ENCODE measurements around the gene SPOCK1. TPM values are rescaled to one million over a fixed set of nuclear protein-coding genes. Genes with fewer than 3 reads are reported as not detected.

The SPOCK1 gene
- polyA plus RNA-seq, 6 donors from 2014 or later, result not detected

DNA sequence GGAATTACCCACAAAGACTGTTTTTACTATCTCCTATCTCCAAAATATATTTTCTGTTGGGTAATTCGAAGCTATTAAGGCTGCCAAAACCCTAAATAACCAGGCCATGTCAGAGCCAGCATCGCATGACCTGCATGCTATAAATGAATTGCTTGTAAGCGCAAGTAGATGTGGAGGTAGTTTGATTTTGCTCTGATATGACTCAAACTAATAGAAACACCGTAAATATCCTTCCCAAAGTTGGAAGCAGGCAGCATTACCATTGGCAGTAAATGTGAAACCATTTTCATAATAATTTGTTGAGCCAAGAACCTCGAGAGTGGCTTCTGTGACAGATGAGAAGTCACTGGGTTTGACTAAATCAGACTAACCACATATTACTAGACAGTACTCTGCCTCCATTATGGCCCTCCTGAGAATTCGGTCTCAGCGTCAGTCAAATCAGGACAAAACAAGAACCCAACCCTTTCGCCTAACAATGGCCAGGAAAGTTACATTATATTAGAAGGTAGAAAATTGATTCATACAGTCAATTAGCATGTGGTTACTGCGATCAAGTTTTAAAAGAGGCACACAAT is 289.8 kb downstream of the SPOCK1 start:
- H3K27me3 Mint-ChIP-seq, result peaks cover 5 to 26% (median 10%) of the 10 kb centered on the region in 3 donors
- no peak overlapping the region for H3K27ac Mint-ChIP-seq
- peaks cover 0 to 10% (median 5%) of the 10 kb centered on the region in 7 donors for H3K9me3 Mint-ChIP-seq

DNA sequence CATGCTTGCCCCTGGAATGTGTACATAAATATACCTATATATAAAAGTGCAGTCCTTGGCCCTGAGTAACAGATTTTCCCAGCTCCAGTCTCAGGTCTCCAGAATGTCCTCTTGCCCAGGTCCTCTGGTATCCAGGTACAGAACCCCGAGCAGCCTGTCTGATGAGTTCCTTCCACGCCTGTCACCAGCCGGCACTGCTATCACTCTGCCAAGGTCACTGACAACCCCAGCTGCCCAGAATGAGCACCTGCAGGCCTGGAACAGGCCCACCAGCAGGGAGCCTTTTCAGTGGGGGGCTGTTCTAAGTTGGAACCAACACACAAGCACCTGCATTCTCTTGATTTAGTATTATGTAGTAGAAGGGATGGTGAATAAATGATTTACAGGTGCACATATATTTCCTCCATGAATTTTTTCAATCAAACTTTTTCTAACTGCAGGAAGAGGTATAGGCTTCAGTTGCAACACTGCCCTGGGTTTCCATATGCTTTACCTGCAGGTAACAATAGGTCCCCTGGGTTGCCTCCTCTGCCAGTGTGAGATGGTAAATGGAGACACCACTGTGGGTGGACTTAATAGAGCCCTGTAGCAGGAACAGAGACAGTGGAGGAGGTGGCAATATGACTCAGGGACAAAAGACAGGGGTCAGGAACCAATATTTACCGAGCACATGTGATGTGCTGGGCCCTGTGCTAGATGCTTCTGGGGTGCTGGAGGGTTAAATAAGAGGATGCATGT is 291.9 kb downstream of the SPOCK1 start:
- Mint-ChIP-seq H3K4me3 (no peak overlapping the region), H3K9me3 (peaks cover 0 to 10% (median 5%) of the 10 kb centered on the region in 7 donors), H3K27ac (no peak overlapping the region), H3K27me3 (peaks cover 5 to 26% (median 11%) of the 10 kb centered on the region in 3 donors), H3K36me3 (no peaks in the 10 kb centered on the region), H3K4me1 (no peaks in the 10 kb centered on the region)
- no peak for DNase-seq
- no peak for ATAC-seq (ENCODE audit: low read depth in 2 of 2)

More for the DNA sequence above, 289.8 kb downstream of the SPOCK1 start:
- no peak for ATAC-seq (ENCODE audit: low read depth in 2 of 2)
- Mint-ChIP-seq H3K4me1 (no peaks in the 10 kb centered on the region), H3K36me3 (no peaks in the 10 kb centered on the region), H3K4me3 (no peak overlapping the region)
- no peak for DNase-seq

DNA sequence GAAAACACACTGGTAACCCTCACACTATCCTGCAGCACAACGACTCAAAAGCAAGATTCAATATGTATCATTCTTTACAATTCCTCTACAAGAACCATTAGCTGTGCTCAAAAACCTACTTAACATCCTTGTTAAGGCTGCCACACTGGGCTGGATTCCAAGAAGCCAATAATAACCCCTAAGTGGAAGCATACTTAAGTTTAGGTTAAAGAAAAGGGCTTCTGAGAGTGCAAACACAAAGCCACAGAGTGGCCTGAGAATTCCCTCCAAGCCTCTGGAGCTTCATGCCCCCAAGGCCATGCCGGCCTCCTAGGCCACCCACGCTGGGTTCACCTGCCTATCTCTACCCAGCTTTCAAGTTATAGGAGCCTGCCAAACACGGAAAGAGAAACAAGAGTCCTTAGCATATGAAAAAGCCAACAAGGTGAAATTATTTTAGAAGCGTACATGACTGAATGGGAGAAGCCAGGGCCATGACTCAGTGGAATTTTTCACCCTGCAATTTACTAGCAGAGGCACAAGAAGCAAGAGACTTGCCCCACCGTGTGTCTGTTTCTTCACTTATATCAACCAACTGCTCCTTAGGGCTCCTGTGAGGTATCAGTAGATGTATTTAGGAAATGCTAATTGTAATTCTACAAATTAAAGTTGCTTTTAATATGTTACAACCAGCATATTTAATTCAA is 293.0 kb downstream of the SPOCK1 start:
- no peaks in the 10 kb centered on the region for H3K4me1 Mint-ChIP-seq
- peaks cover 2 to 26% (median 11%) of the 10 kb centered on the region in 3 donors for H3K27me3 Mint-ChIP-seq
- H3K9me3 Mint-ChIP-seq, result peaks cover 0 to 10% (median 5%) of the 10 kb centered on the region in 7 donors
- no peak overlapping the region for H3K27ac Mint-ChIP-seq
- H3K4me3 Mint-ChIP-seq, result no peak overlapping the region
- ATAC-seq (ENCODE audit: low read depth in 2 of 2), result no peak
- no peak for DNase-seq
- no peaks in the 10 kb centered on the region for H3K36me3 Mint-ChIP-seq

DNA sequence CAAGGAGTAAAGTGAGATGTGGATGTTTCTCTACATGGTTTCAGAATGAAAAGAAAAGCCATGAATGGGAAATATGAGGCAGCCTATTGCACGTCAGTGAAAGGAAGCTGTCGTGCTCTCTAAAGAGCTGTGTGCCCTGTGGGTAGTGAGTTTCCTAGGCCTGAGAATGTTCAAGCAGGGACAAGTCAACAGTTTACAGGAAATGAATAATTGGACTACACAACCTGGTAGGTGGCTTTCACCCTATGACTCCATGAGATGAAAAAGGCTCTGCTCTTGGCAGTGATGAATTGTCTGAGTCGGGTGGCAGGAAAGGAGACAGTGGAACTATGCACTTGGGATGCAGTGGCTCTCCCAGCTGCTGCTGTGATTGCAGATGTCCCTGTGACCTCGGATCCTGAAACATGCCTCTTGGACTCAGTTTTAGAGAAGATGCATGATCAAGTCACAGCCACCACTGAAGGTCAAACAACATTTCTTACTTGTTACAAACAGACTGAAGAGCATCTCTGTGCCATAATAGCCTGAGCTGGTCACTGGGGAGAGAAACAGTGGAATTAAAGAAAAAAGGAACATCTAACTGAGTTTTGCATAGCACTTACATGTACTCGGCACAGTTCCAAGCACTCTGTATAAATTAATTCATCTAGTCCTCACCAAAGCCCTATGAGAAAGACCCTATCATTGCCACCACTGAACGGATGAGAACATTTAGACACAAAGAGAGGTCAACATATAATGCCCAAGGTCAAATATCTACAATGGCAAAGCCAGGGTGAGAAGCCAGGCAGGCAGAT is 293.7 kb downstream of the SPOCK1 start:
- H3K4me3 Mint-ChIP-seq, result no peak overlapping the region
- ATAC-seq (ENCODE audit: low read depth in 2 of 2) (no peak), DNase-seq (no peak)
- no peaks in the 10 kb centered on the region for H3K36me3 Mint-ChIP-seq
- peaks cover 0 to 26% (median 11%) of the 10 kb centered on the region in 3 donors for H3K27me3 Mint-ChIP-seq
- peak overlapping the region in 1 of 6 donors; percentile 47 for H3K27ac Mint-ChIP-seq
- no peaks in the 10 kb centered on the region for H3K4me1 Mint-ChIP-seq
- H3K9me3 Mint-ChIP-seq, result peaks cover 0 to 10% (median 5%) of the 10 kb centered on the region in 7 donors

DNA sequence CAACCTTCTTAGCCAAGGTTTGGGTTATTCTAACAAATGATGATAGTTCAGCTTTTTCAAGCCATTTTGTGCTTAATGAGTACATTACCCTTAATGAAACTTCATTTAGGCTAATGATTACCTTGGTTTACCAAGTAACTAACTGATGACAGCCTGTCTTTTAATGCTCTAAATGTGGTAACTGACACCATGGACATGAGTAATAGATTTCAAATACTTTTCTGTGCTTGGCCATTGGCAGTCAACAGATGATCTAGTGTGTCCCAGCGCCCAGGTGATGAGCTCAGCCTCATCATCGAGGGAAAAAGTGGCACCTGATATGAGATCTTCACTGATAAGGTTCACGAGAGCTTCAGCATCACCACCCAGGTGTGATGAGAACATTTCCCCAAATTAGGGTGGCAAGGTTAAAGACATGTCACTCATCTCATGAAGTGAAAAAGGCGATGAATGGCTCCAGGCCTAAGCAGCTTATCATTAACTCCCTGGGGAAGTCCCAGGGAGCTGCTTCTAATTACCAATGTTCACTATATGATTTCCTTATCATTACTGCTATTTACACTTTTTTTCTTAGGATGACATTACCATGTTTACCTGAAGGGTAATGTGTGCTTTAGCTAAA is 296.0 kb downstream of the SPOCK1 start:
- peaks cover 0 to 30% (median 22%) of the 10 kb centered on the region in 3 donors for H3K27me3 Mint-ChIP-seq
- no peak for ATAC-seq (ENCODE audit: low read depth in 2 of 2)

DNA sequence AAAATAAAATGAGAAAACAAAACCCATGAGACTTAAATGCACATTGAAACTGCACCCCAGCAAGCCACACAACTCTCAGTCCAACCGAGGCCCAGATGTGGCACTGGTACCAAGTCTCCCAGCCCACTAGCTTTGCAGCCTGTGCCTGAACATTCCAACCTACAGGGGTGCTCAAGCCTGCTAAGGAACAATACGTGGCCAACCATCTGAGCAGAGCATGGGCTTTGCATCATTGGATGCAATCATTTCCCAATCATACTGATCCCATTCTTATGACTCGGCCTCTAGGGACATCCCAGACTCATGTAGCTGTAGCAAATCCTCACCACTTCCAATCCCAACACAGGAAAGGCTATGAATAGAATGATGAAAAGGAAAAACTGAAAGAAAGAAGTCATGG is 297.2 kb downstream of the SPOCK1 start:
- DNase-seq (no peak), ATAC-seq (ENCODE audit: low read depth in 2 of 2) (no peak)
- H3K9me3 Mint-ChIP-seq, result peaks cover 0 to 12% (median 0%) of the 10 kb centered on the region in 7 donors
- no peaks in the 10 kb centered on the region for H3K36me3 Mint-ChIP-seq
- H3K27ac Mint-ChIP-seq, result no peak overlapping the region
- H3K27me3 Mint-ChIP-seq, result peaks cover 0 to 27% (median 22%) of the 10 kb centered on the region in 3 donors
- no peak overlapping the region for H3K4me3 Mint-ChIP-seq
- no peaks in the 10 kb centered on the region for H3K4me1 Mint-ChIP-seq

More for the DNA sequence above, 296.0 kb downstream of the SPOCK1 start:
- Mint-ChIP-seq H3K4me3 (no peak overlapping the region), H3K4me1 (no peaks in the 10 kb centered on the region), H3K36me3 (no peaks in the 10 kb centered on the region), H3K9me3 (peaks cover 0 to 12% (median 5%) of the 10 kb centered on the region in 7 donors), H3K27ac (no peak overlapping the region)
- no peak for DNase-seq

DNA sequence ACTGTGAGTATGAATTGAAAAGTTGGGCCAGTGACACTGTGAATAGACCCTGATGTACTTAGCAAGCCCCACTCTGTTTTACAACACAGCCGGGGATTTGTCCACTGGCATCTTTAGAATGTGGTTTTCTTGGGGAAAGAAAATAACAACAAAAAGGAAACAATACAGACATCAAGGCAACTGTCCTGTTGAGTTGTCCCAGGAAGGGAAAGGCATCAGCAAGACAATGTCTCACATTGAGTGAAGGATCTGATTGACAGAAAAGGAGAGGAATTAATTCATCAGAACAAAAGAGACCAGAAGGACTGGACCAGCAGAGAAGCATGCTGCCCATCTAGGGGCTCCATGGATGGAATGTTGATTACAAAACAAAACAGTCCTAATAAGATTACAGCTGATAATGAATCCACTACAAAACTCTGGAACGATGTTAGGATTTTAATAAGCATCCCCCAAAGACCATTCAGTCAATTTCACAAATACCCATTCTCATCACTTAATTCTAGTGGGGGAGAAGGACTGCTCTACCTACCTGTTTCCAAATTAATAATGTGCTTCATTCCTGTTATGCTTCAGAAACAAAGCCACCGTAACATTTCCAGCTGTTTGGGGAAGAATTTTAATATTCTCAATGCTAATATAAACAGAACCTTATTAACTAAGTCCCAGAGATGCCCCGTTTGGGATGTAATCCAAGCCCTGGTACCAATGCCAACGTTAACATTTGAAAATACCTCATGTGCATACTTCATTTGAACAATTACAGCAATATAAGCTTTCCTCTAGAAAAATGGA is 298.0 kb downstream of the SPOCK1 start:
- peaks cover 0 to 28% (median 26%) of the 10 kb centered on the region in 3 donors for H3K27me3 Mint-ChIP-seq
- ATAC-seq (ENCODE audit: low read depth in 2 of 2) (no peak), DNase-seq (no peak)
- peaks cover 0 to 17% (median 4%) of the 10 kb centered on the region in 7 donors for H3K9me3 Mint-ChIP-seq
- H3K4me1 Mint-ChIP-seq, result no peaks in the 10 kb centered on the region
- no peak overlapping the region for H3K27ac Mint-ChIP-seq
- H3K4me3 Mint-ChIP-seq, result no peak overlapping the region
- H3K36me3 Mint-ChIP-seq, result no peaks in the 10 kb centered on the region

DNA sequence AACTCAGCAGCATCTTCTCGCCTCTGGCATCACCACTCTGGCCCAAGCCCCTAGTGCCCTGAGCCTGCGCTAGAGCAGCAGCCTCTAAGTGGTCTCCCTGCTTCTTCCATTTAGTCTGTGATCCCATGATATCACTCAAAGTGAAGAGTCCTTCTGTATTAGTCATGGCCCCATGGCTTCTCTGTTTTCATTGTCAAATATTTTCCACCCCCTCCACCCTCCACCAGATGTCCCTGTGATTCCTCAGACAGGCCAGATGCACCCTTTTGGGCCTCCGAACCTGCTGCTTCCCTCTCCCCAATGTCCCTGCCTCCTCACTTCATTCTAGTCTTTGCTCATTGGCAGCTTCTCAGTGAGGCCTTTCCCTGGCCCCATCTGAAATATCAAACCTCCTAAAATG is 299.2 kb downstream of the SPOCK1 start:
- no peaks in the 10 kb centered on the region for H3K4me1 Mint-ChIP-seq
- DNase-seq (no peak), ATAC-seq (ENCODE audit: low read depth in 2 of 2) (no peak)
- H3K27ac Mint-ChIP-seq, result peak overlapping the region in 2 of 6 donors; percentile 5 to 9
- H3K36me3 Mint-ChIP-seq, result no peaks in the 10 kb centered on the region
- no peak overlapping the region for H3K4me3 Mint-ChIP-seq
- peaks cover 0 to 23% (median 17%) of the 10 kb centered on the region in 3 donors for H3K27me3 Mint-ChIP-seq
- peaks cover 0 to 17% (median 4%) of the 10 kb centered on the region in 7 donors for H3K9me3 Mint-ChIP-seq

DNA sequence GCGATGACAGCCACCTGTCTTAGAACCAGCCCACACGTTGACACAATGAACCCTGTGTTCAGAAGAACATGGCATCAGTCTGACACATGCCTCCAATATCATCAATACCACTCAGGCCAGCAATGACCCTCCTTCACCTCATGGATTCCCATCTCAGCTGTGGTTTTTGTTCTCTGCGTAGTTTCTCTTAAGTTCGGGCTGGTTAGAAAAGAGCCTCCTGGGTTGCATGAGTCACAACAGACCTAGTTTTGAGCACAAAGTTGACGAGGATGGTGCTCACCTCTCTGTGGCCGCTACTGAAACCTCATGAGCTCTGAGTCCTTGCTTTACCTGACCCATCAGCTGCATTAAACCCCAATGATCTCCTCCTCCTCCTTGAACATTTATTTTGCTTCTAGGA is 299.9 kb downstream of the SPOCK1 start:
- H3K4me3 Mint-ChIP-seq, result no peak overlapping the region
- no peak for ATAC-seq (ENCODE audit: low read depth in 2 of 2)
- no peak for DNase-seq
- no peak overlapping the region for H3K27ac Mint-ChIP-seq
- H3K27me3 Mint-ChIP-seq, result peaks cover 0 to 16% (median 13%) of the 10 kb centered on the region in 3 donors
- H3K9me3 Mint-ChIP-seq, result peaks cover 0 to 12% (median 3%) of the 10 kb centered on the region in 7 donors
- no peaks in the 10 kb centered on the region for H3K4me1 Mint-ChIP-seq
- H3K36me3 Mint-ChIP-seq, result no peaks in the 10 kb centered on the region

DNA sequence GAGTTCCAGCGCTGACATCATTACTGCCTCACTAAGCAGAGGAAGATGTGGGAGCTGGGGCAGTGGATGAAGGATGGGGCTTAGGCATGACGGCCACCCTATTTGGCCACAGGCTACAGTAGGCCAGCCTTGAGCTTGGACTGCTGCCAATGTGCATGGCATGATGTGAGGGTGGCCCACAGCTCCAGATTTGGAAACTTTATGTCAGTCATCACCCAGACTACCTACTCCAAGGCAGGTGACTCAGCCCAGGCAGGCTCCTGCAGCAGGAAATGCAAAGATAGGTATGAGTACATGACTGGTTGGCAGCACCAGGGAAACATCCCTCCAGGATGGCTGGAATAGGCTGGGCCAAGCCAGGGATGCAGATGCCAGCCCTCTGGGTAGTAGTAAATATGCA is 303.6 kb downstream of the SPOCK1 start:
- Mint-ChIP-seq H3K27ac (no peak overlapping the region), H3K9me3 (peaks cover 0 to 12% (median 4%) of the 10 kb centered on the region in 7 donors), H3K4me1 (no peaks in the 10 kb centered on the region)

DNA sequence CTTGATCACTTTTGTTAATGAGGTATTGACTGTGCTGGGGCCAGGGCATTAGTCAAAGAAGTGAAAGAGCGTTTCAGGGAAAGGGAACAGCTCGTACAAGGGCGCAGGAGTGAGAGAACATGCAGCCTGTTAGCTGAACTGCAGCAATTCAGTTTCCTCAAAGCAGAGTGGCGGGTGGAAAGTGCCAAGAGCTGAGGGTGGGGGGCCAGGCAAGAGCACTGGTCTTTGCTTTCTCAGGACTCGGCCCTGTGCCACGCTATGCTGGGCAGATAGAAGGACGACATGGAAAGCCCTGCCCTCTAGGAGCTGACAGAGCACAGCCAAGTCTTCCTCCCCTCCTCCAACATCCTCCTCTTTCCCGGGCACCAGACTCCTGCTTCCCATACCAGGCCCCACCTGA is 304.8 kb downstream of the SPOCK1 start:
- peak overlapping the region in 1 of 6 donors; percentile 67 for H3K27ac Mint-ChIP-seq
- H3K4me1 Mint-ChIP-seq, result no peaks in the 10 kb centered on the region
- H3K4me3 Mint-ChIP-seq, result no peak overlapping the region
- H3K9me3 Mint-ChIP-seq, result peaks cover 0 to 6% (median 2%) of the 10 kb centered on the region in 7 donors
- H3K36me3 Mint-ChIP-seq, result no peaks in the 10 kb centered on the region
- DNase-seq, result no peak
- H3K27me3 Mint-ChIP-seq, result peaks cover 4 to 8% (median 7%) of the 10 kb centered on the region in 3 donors
- ATAC-seq (ENCODE audit: low read depth in 2 of 2), result no peak

More for the DNA sequence above, 303.6 kb downstream of the SPOCK1 start:
- Mint-ChIP-seq H3K27me3 (peaks cover 0 to 15% (median 13%) of the 10 kb centered on the region in 3 donors), H3K4me3 (no peak overlapping the region), H3K36me3 (no peaks in the 10 kb centered on the region)
- no peak for DNase-seq
- ATAC-seq (ENCODE audit: low read depth in 2 of 2), result no peak

DNA sequence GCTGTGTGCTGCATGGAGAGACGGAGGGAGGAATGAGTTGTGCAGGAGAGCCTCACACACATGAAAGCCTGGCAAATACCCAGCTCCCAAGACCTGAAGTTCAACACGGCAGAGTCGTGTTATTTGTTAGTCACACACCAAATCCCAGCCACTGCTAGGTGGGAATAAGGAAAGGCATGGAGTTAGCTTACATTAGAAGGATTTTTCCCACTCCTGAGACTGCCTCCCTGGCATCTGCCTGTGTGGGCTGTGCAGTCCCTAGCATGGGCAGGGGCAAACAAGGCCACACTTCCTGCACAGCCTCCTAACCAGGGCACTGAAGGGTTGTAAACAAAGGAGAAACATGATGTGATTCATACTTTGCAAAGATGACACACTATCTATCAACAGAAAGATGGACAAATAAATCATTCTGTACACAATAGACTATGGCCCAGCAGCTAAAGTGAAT is 306.8 kb downstream of the SPOCK1 start:
- Mint-ChIP-seq H3K27me3 (peaks cover 4 to 6% (median 5%) of the 10 kb centered on the region in 3 donors), H3K4me3 (no peak overlapping the region), H3K9me3 (peaks cover 0 to 9% (median 4%) of the 10 kb centered on the region in 7 donors), H3K27ac (no peak overlapping the region), H3K36me3 (no peaks in the 10 kb centered on the region), H3K4me1 (no peaks in the 10 kb centered on the region)
- ATAC-seq (ENCODE audit: low read depth in 2 of 2), result no peak
- no peak for DNase-seq
